HEK293T (cell line): ENCODE data around the gene GRIK1.

Experiments
- ARNT ChIP-seq: fragments of 450-650 bp; IDR thresholded peaks from 2 replicates; pipeline ENCODE4 v1.6.1; 2017; ENCODE audit warnings: mild to moderate bottlenecking
- BHLHE40 ChIP-seq: fragments of 450-650 bp; IDR thresholded peaks from 2 replicates; pipeline ENCODE4 v1.6.1; 2016; ENCODE audit warnings: mild to moderate bottlenecking, moderate library complexity, borderline replicate concordance
- ELF4 ChIP-seq: fragments of 450-650 bp; IDR thresholded peaks from 2 replicates; pipeline ENCODE4 v1.6.1; 2017; ENCODE audit warnings: antibody characterized with exemption
- FOXA1 ChIP-seq: fragments of 450-650 bp; IDR thresholded peaks from 2 replicates; pipeline ENCODE4 v1.6.1; 2016; ENCODE audit warnings: mild to moderate bottlenecking
- FOXK2 ChIP-seq: fragments of 450-650 bp; IDR thresholded peaks from 2 replicates; pipeline ENCODE4 v1.6.1; 2016; ENCODE audit warnings: mild to moderate bottlenecking
- FOXM1 ChIP-seq: fragments of 450-650 bp; IDR thresholded peaks from 2 replicates; pipeline ENCODE4 v1.6.1; 2017; ENCODE audit warnings: mild to moderate bottlenecking, borderline replicate concordance
- HDGF ChIP-seq: fragments of 450-650 bp; IDR thresholded peaks from 2 replicates; pipeline ENCODE4 v1.6.1; 2017; ENCODE audit warnings: antibody characterized with exemption, borderline replicate concordance
- L3MBTL2 ChIP-seq: fragments of 450-650 bp; conservative IDR thresholded peaks from 2 replicates; pipeline ENCODE4 v1.6.1; 2016; ENCODE audit warnings: mild to moderate bottlenecking
- LEF1 ChIP-seq: fragments of 450-650 bp; IDR thresholded peaks from 2 replicates; pipeline ENCODE4 v1.6.1; 2017; ENCODE audit warnings: mild to moderate bottlenecking, borderline replicate concordance
- NFRKB ChIP-seq: fragments of 450-650 bp; IDR thresholded peaks from 2 replicates; pipeline ENCODE4 v1.6.1; 2016; ENCODE audit warnings: mild to moderate bottlenecking, moderate library complexity
- SP1 ChIP-seq: fragments of 450-650 bp; IDR thresholded peaks from 2 replicates; pipeline ENCODE4 v1.6.1; 2017
- SUZ12 ChIP-seq: fragments of 450-650 bp; IDR thresholded peaks from 2 replicates; pipeline ENCODE4 v1.6.1; 2016; ENCODE audit warnings: mild to moderate bottlenecking
- TARDBP ChIP-seq: fragments of 450-650 bp; IDR thresholded peaks from 2 replicates; pipeline ENCODE4 v1.6.1; 2016
- ZNF384 ChIP-seq: fragments of 450-650 bp; IDR thresholded peaks from 2 replicates; pipeline ENCODE4 v1.6.1; 2016

- no peak for TF ChIP-seq SUZ12
- TF ChIP-seq HDGF = no peak
- TF ChIP-seq ZNF384 = no peak
- no peak for TF ChIP-seq ARNT
- no peak for TF ChIP-seq NFRKB
- TF ChIP-seq TARDBP = no peak
- no peak for TF ChIP-seq BHLHE40
- TF ChIP-seq SP1 = no peak
- no peak for TF ChIP-seq ELF4
- TF ChIP-seq FOXM1 = no peak
- no peak for TF ChIP-seq LEF1
- TF ChIP-seq L3MBTL2 = no peak
- no peak for TF ChIP-seq FOXA1
- TF ChIP-seq FOXK2 = no peak
Observed at GRCh38 chr21:29520171-29520570, 419.6 kb downstream of the GRIK1 start.
